ENCODE measurements around the gene RHBDD1. TPM values are rescaled to one million over a fixed set of nuclear protein-coding genes. Genes with fewer than 3 reads are reported as not detected.

The RHBDD1 gene
- total and polyA plus RNA-seq, 2 donors (not counting 3 experiments of a cell fraction or from before 2014, with no cell fraction given) = 6.8 to 19.4 TPM

DNA sequence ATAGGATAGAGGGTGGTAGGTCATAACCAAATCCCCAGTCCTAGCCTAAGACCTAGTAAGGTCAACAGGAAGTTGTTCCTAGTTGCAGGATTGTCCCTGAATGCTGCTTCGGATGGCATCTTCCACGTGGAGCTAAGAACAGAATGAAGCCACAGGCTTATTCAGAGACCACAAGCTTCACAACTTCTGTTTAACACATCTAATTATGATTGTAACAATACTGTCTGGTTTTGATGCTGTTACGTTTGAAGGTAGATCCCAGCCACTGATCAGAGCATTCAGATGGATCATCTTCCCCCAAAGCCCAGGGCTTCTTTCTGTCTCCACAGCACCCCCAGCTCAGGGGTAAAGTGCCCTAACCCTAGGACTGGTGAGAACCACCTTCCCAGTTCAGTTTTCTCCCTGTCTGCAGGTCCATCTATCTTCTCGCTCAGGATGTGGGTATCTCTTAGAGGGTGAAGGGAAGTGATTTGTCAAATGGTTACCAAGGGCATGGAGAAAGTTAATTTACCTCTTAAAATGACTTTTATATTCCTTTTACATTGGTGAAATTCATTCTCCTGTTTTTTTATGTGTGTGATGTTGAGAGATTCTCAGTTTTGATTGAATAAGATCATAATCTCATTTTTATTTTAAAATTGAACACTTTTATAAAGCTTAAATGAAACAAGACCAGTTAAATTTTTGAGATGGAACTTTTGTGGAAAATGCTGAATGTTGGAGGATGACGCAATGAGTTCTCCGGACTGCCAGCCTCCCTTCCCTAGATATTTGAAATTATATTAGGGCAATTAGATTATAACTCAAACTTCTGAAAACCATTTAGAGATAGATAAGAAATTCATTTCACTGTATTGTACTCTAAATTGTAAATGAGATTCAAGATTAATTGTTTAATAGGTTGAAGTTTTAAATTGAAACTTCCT is 66.5 kb downstream of the RHBDD1 start:
- ChIA-PET POLR2A (no interaction called here), CTCF (no interaction called here)
- Histone ChIP-seq H3K9me3 (replicated peaks; ENCODE audit: control insufficient read depth, insufficient read depth, low read length) (no peaks in the 10 kb centered on the region), H4K20me1 (replicated peaks; ENCODE audit: control insufficient read depth, extremely low read depth, insufficient read depth, low read length) (no peaks in the 10 kb centered on the region), H3K4me1 (ENCODE audit: control insufficient read depth, extremely low read depth, insufficient read depth, low read length) (no peaks in the 10 kb centered on the region), H3K4me3 (replicated peaks in 1 of 3; ENCODE audit: insufficient read depth in 1 of 3, low read depth in 1 of 3, low read length in 3 of 3) (no peak overlapping the region), H3K27ac (ENCODE audit: insufficient read depth, low read depth, low read length) (no peak overlapping the region), H3K4me2 (ENCODE audit: insufficient read depth, low read length) (no peak overlapping the region), H3K9me1 (replicated peaks; ENCODE audit: control insufficient read depth, extremely low read depth, insufficient read depth, low read length) (no peaks in the 10 kb centered on the region), H2AFZ (ENCODE audit: low read depth, low read length) (no peak overlapping the region), H3K9ac (replicated peaks; ENCODE audit: extremely low read depth, insufficient read depth, low read length) (no peak overlapping the region), H3K79me2 (ENCODE audit: control insufficient read depth, insufficient read depth, low read length) (no peaks in the 10 kb centered on the region), H3K27me3 (ENCODE audit: control insufficient read depth in 2 of 2, insufficient read depth in 2 of 2, low read length in 2 of 2) (no peaks in the 10 kb centered on the region), H3K36me3 (ENCODE audit: control insufficient read depth in 2 of 2, extremely low read depth in 1 of 2, insufficient read depth in 2 of 2, low read length in 2 of 2) (no peaks in the 10 kb centered on the region)
- DNase-seq (ENCODE audit: low read depth, low spot score) (no peak), FAIRE-seq (no peak)
- intact Hi-C loops (cut with micrococcal nuclease) (no loop called here), dilution Hi-C loops (cut with MboI; ENCODE audit: extremely low pct_ligation_motif_present, low sequenced_read_pairs) (no loop called here)
- TF ChIP-seq FOS (IDR thresholded peaks at IDR 0.05; ENCODE audit: borderline replicate concordance, insufficient read depth, low read length) = no peak
- TF ChIP-seq, protein P1, sequence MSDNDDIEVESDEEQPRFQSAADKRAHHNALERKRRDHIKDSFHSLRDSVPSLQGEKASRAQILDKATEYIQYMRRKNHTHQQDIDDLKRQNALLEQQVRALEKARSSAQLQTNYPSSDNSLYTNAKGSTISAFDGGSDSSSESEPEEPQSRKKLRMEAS (IDR thresholded peaks at IDR 0.05; ENCODE audit: insufficient read depth, insufficient read length) = no peak
- no peak for TF ChIP-seq EZH2 (IDR thresholded peaks at IDR 0.05; ENCODE audit: borderline replicate concordance, low read depth, low read length, severe bottlenecking)
- no peak for TF ChIP-seq JUN (IDR thresholded peaks at IDR 0.05; ENCODE audit: borderline replicate concordance, insufficient read depth, insufficient read length, low read depth)
- no peak for TF ChIP-seq POLR2AphosphoS5 (IDR thresholded peaks at IDR 0.05; ENCODE audit: insufficient read depth, low read depth, low read length)
- no peak for TF ChIP-seq MYC (IDR thresholded peaks at IDR 0.05; ENCODE audit: low read depth, low read length)
- no peak for TF ChIP-seq POLR2A (IDR thresholded peaks at IDR 0.05; ENCODE audit: low read depth, low read length)
- no peak for TF ChIP-seq GATA2 (IDR thresholded peaks at IDR 0.05; ENCODE audit: insufficient read depth, insufficient read length, low read depth, low read length)
- TF ChIP-seq, protein P2, sequence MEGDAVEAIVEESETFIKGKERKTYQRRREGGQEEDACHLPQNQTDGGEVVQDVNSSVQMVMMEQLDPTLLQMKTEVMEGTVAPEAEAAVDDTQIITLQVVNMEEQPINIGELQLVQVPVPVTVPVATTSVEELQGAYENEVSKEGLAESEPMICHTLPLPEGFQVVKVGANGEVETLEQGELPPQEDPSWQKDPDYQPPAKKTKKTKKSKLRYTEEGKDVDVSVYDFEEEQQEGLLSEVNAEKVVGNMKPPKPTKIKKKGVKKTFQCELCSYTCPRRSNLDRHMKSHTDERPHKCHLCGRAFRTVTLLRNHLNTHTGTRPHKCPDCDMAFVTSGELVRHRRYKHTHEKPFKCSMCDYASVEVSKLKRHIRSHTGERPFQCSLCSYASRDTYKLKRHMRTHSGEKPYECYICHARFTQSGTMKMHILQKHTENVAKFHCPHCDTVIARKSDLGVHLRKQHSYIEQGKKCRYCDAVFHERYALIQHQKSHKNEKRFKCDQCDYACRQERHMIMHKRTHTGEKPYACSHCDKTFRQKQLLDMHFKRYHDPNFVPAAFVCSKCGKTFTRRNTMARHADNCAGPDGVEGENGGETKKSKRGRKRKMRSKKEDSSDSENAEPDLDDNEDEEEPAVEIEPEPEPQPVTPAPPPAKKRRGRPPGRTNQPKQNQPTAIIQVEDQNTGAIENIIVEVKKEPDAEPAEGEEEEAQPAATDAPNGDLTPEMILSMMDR (IDR thresholded peaks at IDR 0.05; ENCODE audit: extremely low read depth in 1 of 2, insufficient read depth in 1 of 2, low read depth in 1 of 2, low read length in 2 of 2) = no peak
- no TSS peak for BruUV-seq (replicated peaks)
